ENCODE results near the gene DGCR2. TPM values are rescaled to one million over a fixed set of nuclear protein-coding genes. Genes with fewer than 3 reads are reported as not detected.

Gene DGCR2
- total RNA-seq, 2 donors from 2014 or later = 43.8 to 89.3 TPM

- Histone ChIP-seq H3K4me1 (no peaks in the 10 kb centered on the region), H3K27me3 (no peaks in the 10 kb centered on the region), H3K4me3 (no peak overlapping the region), H3K27ac (no peak overlapping the region), H3K9me3 (no peaks in the 10 kb centered on the region), H3K36me3 (replicated peaks in 1 of 2; ENCODE audit: insufficient read depth in 1 of 2, low read depth in 2 of 2) (peaks cover 0 to 13% of the 10 kb centered on the region in 2 donors)
- TF ChIP-seq CTCF (IDR thresholded peaks at IDR 0.05) (no peak), POLR2A (IDR thresholded peaks at IDR 0.05) (no peak)
- DNase-seq (no peak), ATAC-seq (no peak)
- 88 to 97% methylated on average over 7 to 9 of the region's 9 CpGs for WGBS, 2 donors
- intact Hi-C loops (cut with DNase I) = no loop called here
These were observed 10.6 kb upstream of the DGCR2 start for GRCh38 chr22:19132693-19133400.

GRCh38 chr22:19132153-19132552, 9.9 kb upstream of the DGCR2 start:
- intact Hi-C loops (cut with DNase I) = no loop called here
- Histone ChIP-seq H3K9me3 (no peaks in the 10 kb centered on the region), H3K27ac (no peak overlapping the region), H3K4me1 (peaks cover 6% of the 10 kb centered on the region), H3K27me3 (no peaks in the 10 kb centered on the region), H3K36me3 (replicated peaks in 1 of 2; ENCODE audit: insufficient read depth in 1 of 2, low read depth in 2 of 2) (peaks cover 0 to 13% of the 10 kb centered on the region in 2 donors), H3K4me3 (no peak overlapping the region)
- no peak for ATAC-seq
- no peak for DNase-seq
- TF ChIP-seq POLR2A (IDR thresholded peaks at IDR 0.05) = no peak
- no peak for TF ChIP-seq CTCF (IDR thresholded peaks at IDR 0.05)
- WGBS, 2 donors = 92 to 95% methylated on average over 9 to 16 of the region's 20 CpGs

- Histone ChIP-seq H3K36me3 (replicated peaks in 1 of 2; ENCODE audit: insufficient read depth in 1 of 2, low read depth in 2 of 2) (peaks cover 0 to 11% of the 10 kb centered on the region in 2 donors), H3K27me3 (no peaks in the 10 kb centered on the region), H3K4me1 (peaks cover 10% of the 10 kb centered on the region), H3K27ac (no peak overlapping the region), H3K9me3 (no peaks in the 10 kb centered on the region), H3K4me3 (no peak overlapping the region)
- no peak for ATAC-seq
- intact Hi-C loops (cut with DNase I) = no loop called here
- no peak for TF ChIP-seq POLR2A (IDR thresholded peaks at IDR 0.05)
- no peak for TF ChIP-seq CTCF (IDR thresholded peaks at IDR 0.05)
- DNase-seq = no peak
- 95 to 97% methylated on average over 11 to 19 of the region's 19 CpGs for WGBS, 2 donors
These were observed 9.4 kb upstream of the DGCR2 start for GRCh38 chr22:19131685-19132015.

- Histone ChIP-seq H3K27ac (no peak within 1 kb of the TSS), H3K4me1 (peaks cover 10% of the 10 kb centered on the region), H3K9me3 (no peaks in the 10 kb centered on the region), H3K36me3 (replicated peaks in 1 of 2; ENCODE audit: insufficient read depth in 1 of 2, low read depth in 2 of 2) (peaks cover 0 to 11% of the 10 kb centered on the region in 2 donors), H3K4me3 (no peak within 1 kb of the TSS), H3K27me3 (no peaks in the 10 kb centered on the region)
- no peak for DNase-seq
- intact Hi-C loops (cut with DNase I) = no loop called here
- 88 to 95% methylated on average over 14 to 27 of the region's 27 CpGs for WGBS, 2 donors
- TF ChIP-seq POLR2A (IDR thresholded peaks at IDR 0.05) (no peak), CTCF (IDR thresholded peaks at IDR 0.05) (no peak)
- ATAC-seq = no peak
These were observed 8.9 kb upstream of the DGCR2 start, which contains the start of gene TSSK2 for GRCh38 chr22:19130959-19131684. TSSK2 (plus strand) TSS chr22:19131308; CDS start chr22:19131400, 92 bp downstream.

Measured in body of pancreas (tissue), 4 donors.